GM18526 (cell line): ENCODE results near the gene CTXND1.

Experiments used
- POLR2A ChIP-seq: IDR thresholded peaks from 3 replicates; pipeline ENCODE4 v1.6.1; 2011; ENCODE audit not compliant: insufficient read length; ENCODE audit errors: extremely low read depth

CTXND1 gene

GRCh38 chr15:80161468-80162016 is 90.5 kb downstream of the CTXND1 start:
- TF ChIP-seq POLR2A: no peak

GRCh38 chr15:80160570-80161156 is 91.3 kb downstream of the CTXND1 start:
- no peak for TF ChIP-seq POLR2A

- TF ChIP-seq POLR2A: no peak
Observed at GRCh38 chr15:80159811-80160569, 92.0 kb downstream of the CTXND1 start.

GRCh38 chr15:80159301-80159700 is 92.7 kb downstream of the CTXND1 start:
- no peak for TF ChIP-seq POLR2A

GRCh38 chr15:80157215-80157614 is 94.8 kb downstream of the CTXND1 start:
- TF ChIP-seq POLR2A: no peak

GRCh38 chr15:80156176-80156720 is 95.8 kb downstream of the CTXND1 start:
- no peak for TF ChIP-seq POLR2A

- no peak for TF ChIP-seq POLR2A
Observed at GRCh38 chr15:80155001-80155377, 97.0 kb downstream of the CTXND1 start.

GRCh38 chr15:80154336-80154735 is 97.7 kb downstream of the CTXND1 start:
- no peak for TF ChIP-seq POLR2A

GRCh38 chr15:80153900-80154299 is 98.1 kb downstream of the CTXND1 start:
- no peak for TF ChIP-seq POLR2A

- no peak for TF ChIP-seq POLR2A
Observed at GRCh38 chr15:80152896-80153876, 98.8 kb downstream of the CTXND1 start, which contains the start of gene FAH. TSS of gene FAH (plus strand) at chr15:80152999. CDS start at chr15:80153055, 56 bp downstream.

GRCh38 chr15:80152180-80152895 is 99.7 kb downstream of the CTXND1 start:
- no peak for TF ChIP-seq POLR2A

GRCh38 chr15:80151576-80151975 is 100.4 kb downstream of the CTXND1 start:
- no peak for TF ChIP-seq POLR2A

GRCh38 chr15:80151148-80151547 is 100.9 kb downstream of the CTXND1 start:
- TF ChIP-seq POLR2A: no peak
